Keratinocyte (primary cell): ENCODE data around the gene LINGO1.

Source experiments
- CTCF ChIP-seq, 3 experiments: IDR thresholded peaks in 1 of 3; conservative IDR thresholded peaks in 1 of 3; optimal IDR thresholded peaks in 1 of 3; 2 replicates in 2 of 3; 3 replicates in 1 of 3; pipeline versions ENCODE3 to v1.5.1; 2011; ENCODE audit warnings: low read length in 3 of 3, mild to moderate bottlenecking in 3 of 3, moderate library complexity in 2 of 3, control low read depth in 1 of 3, inconsistent platforms in 1 of 3; ENCODE audit not compliant: insufficient read depth in 2 of 3; ENCODE audit errors: extremely low read depth in 1 of 3
- EZH2 ChIP-seq: IDR thresholded peaks from one replicate; pipeline ENCODE4 v1.6.1; 2012; ENCODE audit warnings: inconsistent platforms, mild to moderate bottlenecking, low read length, moderate library complexity

DNA sequence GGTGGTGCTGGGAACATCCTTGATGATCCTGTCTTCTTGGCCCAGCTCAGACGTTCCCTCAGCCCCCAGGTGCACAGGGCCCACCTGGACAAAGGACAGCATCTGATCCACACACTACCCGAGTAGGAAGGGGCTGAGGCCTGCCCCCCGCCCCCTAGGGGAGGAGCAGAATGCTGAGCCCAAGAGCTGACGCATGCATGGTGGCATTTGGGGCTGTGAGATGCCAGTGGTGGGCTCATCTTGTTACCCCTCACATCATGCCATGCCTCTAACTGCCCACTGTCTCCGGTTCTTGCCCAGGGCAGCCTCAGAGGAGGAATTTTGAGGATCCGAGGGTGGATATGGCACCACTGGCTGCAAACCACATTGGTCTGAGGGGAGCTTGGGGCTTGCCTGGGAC lies 61.5 kb downstream of the LINGO1 start:
- TF ChIP-seq CTCF (optimal IDR thresholded peaks at IDR 0.05 in 1 of 3, IDR thresholded peaks at IDR 0.05 in 1 of 3, conservative IDR thresholded peaks at IDR 0.05 in 1 of 3; ENCODE audit: extremely low read depth in 1 of 3, insufficient read depth in 2 of 3, low read length in 3 of 3) (no peak), EZH2 (no peak)
